Stimulated activated CD4-positive, alpha-beta T cell treated with anti-CD3 and anti-CD28 coated beads, Interleukin-1b, Interleukin-23, amount 100 ng/mL, for 4 hours (primary cell): ENCODE results near the gene C9orf57.
A peak's percentile ranks its signal among the peaks of the same experiment; 100 is the strongest.
"Not testable (repeated sequence)": the region's sequence is repeated elsewhere in the genome, so short reads cannot be mapped to it uniquely, and the experiment has no call there.

Experiments
- DNase-seq, 2 donors: peaks; one replicate each; pipeline ENCODE4 v3.0.0-alpha.2; 2020; ENCODE audit warnings: low read depth in 2 of 2

C9orf57 gene

GRCh38 chr9:72060513-72060912, at the start of gene C9orf57:
TSS of gene C9orf57 (minus strand) at chr9:72060613. CDS start at chr9:72059331, 1,282 bp downstream.
- DNase-seq, result no peak

- no peak for DNase-seq
These were observed 42.1 kb upstream of the C9orf57 start for GRCh38 chr9:72102520-72102919.

- DNase-seq, result not testable (repeated sequence)
These were observed 35.1 kb upstream of the C9orf57 start for GRCh38 chr9:72095520-72095919.

- no peak for DNase-seq
These were observed 32.4 kb upstream of the C9orf57 start for GRCh38 chr9:72092820-72093219.

- no peak for DNase-seq
These were observed 29.2 kb upstream of the C9orf57 start for GRCh38 chr9:72089451-72090130.

- DNase-seq, result no peak
These were observed 22.1 kb upstream of the C9orf57 start for GRCh38 chr9:72082536-72082935.

GRCh38 chr9:72074666-72075065, 14.3 kb upstream of the C9orf57 start:
- DNase-seq, result not testable (repeated sequence)

- DNase-seq, result no peak
These were observed 4.7 kb upstream of the C9orf57 start for GRCh38 chr9:72065076-72065475.

- DNase-seq, result no peak
These were observed 8.3 kb downstream of the C9orf57 start for GRCh38 chr9:72052122-72052521.

GRCh38 chr9:72048850-72049249, 11.6 kb downstream of the C9orf57 start:
- DNase-seq, result no peak

GRCh38 chr9:72046630-72047456, 13.6 kb downstream of the C9orf57 start:
- DNase-seq, result no peak

- DNase-seq, result no peak
These were observed 16.3 kb downstream of the C9orf57 start for GRCh38 chr9:72044095-72044494.

- no peak for DNase-seq
These were observed 16.8 kb downstream of the C9orf57 start for GRCh38 chr9:72043576-72043975.

GRCh38 chr9:72042928-72043327, 17.5 kb downstream of the C9orf57 start:
- no peak for DNase-seq

- DNase-seq, result no peak
These were observed 18.6 kb downstream of the C9orf57 start for GRCh38 chr9:72041775-72042194.

- no peak for DNase-seq
These were observed 19.0 kb downstream of the C9orf57 start for GRCh38 chr9:72041369-72041768.

- no peak for DNase-seq
These were observed 20.9 kb downstream of the C9orf57 start for GRCh38 chr9:72039532-72039931.

- DNase-seq, result peak; percentile 49 to 62
These were observed 21.5 kb downstream of the C9orf57 start for GRCh38 chr9:72038890-72039410.

- DNase-seq, result no peak
These were observed 22.0 kb downstream of the C9orf57 start for GRCh38 chr9:72038408-72038807.

GRCh38 chr9:72037571-72037970, 22.8 kb downstream of the C9orf57 start:
- DNase-seq, result no peak

GRCh38 chr9:72030767-72031166, 29.6 kb downstream of the C9orf57 start:
- DNase-seq, result no peak

- DNase-seq, result no peak
These were observed 30.4 kb downstream of the C9orf57 start for GRCh38 chr9:72029986-72030385.

- DNase-seq, result no peak
These were observed 34.5 kb downstream of the C9orf57 start for GRCh38 chr9:72025906-72026305.
